HL-60 (cell line): ENCODE data around the gene NKRF.

Experiments used
- DNase-seq, 2 experiments: peaks; one replicate each; pipeline ENCODE4 v3.0.0-alpha.2; 2010 to 2020; ENCODE audit warnings: low read depth in 1 of 2, low spot score in 1 of 2
- H3K27ac ChIP-seq: fragments of 250-450 bp; sonication (Bioruptor Pico); replicated peaks from 2 replicates; pipeline ENCODE4 v1.5.1; 2020; ENCODE audit warnings: mild to moderate bottlenecking, moderate library complexity
- H3K27me3 ChIP-seq: fragments of 250-450 bp; sonication (Bioruptor Pico); 2 replicates; pipeline ENCODE4 v1.5.1; 2021; ENCODE audit warnings: mild to moderate bottlenecking, moderate library complexity; ENCODE audit not compliant: insufficient read depth, poor library complexity, severe bottlenecking
- H3K4me3 ChIP-seq: replicated peaks from 2 replicates; pipeline ENCODE4 v1.5.1; 2011; ENCODE audit warnings: mild to moderate bottlenecking, control low read depth, low read length; ENCODE audit not compliant: insufficient read depth
- GABPA ChIP-seq: IDR thresholded peaks from 2 replicates; pipeline ENCODE4 v1.6.1; 2012; ENCODE audit warnings: low read depth
- POLR2AphosphoS5 ChIP-seq: IDR thresholded peaks from 2 replicates; pipeline ENCODE4 v1.6.1; 2012; ENCODE audit warnings: low read depth
- SPI1 ChIP-seq: IDR thresholded peaks from 2 replicates; pipeline ENCODE4 v1.6.1; 2012; ENCODE audit warnings: low read depth, mild to moderate bottlenecking, borderline replicate concordance
- TF ChIP-seq, protein P1 (sequence below): IDR thresholded peaks from one replicate; pipeline ENCODE4 v1.5.1; 2011; ENCODE audit warnings: low read length, control low read depth, inconsistent platforms; ENCODE audit not compliant: insufficient read depth
- TF ChIP-seq, protein P2 (sequence below): IDR thresholded peaks from 2 replicates; pipeline ENCODE4 v1.6.1; 2012; ENCODE audit warnings: low read depth; ENCODE audit not compliant: insufficient replicate concordance

NKRF gene

DNA sequence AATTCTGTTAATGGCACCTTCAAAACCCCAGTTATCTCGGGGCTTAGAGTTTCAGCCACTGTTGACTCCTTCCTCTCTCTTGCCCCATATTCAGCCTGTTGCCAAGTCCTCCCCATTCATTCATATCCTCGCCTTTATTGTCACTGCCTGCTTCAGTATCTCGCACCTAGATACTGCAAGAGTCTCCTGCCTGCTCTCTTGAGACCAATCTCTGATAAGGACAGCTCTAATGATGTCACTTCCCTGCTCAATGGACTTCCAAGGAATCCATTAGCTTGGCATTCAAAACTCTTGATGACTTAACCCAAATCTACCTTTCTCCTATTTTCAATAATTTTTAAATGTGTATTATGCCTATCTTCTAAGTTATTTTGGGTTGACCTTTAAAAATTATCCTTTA, 33.0 kb downstream of the NKRF start:
- Histone ChIP-seq H3K27ac (no peak overlapping the region), H3K27me3 (no peaks in the 10 kb centered on the region), H3K4me3 (no peak overlapping the region)
- TF ChIP-seq, protein P1, sequence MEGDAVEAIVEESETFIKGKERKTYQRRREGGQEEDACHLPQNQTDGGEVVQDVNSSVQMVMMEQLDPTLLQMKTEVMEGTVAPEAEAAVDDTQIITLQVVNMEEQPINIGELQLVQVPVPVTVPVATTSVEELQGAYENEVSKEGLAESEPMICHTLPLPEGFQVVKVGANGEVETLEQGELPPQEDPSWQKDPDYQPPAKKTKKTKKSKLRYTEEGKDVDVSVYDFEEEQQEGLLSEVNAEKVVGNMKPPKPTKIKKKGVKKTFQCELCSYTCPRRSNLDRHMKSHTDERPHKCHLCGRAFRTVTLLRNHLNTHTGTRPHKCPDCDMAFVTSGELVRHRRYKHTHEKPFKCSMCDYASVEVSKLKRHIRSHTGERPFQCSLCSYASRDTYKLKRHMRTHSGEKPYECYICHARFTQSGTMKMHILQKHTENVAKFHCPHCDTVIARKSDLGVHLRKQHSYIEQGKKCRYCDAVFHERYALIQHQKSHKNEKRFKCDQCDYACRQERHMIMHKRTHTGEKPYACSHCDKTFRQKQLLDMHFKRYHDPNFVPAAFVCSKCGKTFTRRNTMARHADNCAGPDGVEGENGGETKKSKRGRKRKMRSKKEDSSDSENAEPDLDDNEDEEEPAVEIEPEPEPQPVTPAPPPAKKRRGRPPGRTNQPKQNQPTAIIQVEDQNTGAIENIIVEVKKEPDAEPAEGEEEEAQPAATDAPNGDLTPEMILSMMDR = no peak
- TF ChIP-seq, protein P2, sequence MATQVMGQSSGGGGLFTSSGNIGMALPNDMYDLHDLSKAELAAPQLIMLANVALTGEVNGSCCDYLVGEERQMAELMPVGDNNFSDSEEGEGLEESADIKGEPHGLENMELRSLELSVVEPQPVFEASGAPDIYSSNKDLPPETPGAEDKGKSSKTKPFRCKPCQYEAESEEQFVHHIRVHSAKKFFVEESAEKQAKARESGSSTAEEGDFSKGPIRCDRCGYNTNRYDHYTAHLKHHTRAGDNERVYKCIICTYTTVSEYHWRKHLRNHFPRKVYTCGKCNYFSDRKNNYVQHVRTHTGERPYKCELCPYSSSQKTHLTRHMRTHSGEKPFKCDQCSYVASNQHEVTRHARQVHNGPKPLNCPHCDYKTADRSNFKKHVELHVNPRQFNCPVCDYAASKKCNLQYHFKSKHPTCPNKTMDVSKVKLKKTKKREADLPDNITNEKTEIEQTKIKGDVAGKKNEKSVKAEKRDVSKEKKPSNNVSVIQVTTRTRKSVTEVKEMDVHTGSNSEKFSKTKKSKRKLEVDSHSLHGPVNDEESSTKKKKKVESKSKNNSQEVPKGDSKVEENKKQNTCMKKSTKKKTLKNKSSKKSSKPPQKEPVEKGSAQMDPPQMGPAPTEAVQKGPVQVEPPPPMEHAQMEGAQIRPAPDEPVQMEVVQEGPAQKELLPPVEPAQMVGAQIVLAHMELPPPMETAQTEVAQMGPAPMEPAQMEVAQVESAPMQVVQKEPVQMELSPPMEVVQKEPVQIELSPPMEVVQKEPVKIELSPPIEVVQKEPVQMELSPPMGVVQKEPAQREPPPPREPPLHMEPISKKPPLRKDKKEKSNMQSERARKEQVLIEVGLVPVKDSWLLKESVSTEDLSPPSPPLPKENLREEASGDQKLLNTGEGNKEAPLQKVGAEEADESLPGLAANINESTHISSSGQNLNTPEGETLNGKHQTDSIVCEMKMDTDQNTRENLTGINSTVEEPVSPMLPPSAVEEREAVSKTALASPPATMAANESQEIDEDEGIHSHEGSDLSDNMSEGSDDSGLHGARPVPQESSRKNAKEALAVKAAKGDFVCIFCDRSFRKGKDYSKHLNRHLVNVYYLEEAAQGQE = no peak
- TF ChIP-seq GABPA = no peak
- TF ChIP-seq POLR2AphosphoS5 = no peak
- no peak for TF ChIP-seq SPI1
- DNase-seq = no peak

DNA sequence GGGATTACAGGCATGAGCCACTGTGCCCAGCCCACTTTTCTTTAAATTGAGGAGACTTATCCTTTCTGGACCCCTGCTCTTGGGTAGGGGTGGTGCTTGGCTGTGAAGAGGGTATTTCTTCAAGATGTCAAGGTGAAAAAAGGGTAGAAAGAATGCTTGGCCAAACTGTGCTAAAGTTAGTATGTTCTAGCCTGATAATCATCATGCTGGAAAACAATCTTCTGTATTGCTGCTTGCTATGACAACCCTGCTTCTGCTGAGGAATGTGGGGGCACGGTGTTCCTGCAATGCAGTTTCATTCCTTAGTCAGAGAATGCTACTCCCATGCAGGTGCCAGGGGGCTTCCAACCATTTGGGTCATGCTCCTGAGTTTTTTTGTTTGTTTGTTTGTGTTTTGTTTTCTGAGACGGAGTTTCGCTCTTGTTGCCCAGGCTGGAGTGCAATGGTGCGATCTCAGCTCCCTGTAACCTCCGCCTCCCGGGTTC, 35.8 kb downstream of the NKRF start:
- H3K4me3 ChIP-seq = no peak overlapping the region
- TF ChIP-seq POLR2AphosphoS5 (no peak), GABPA (no peak), SPI1 (no peak)
- TF ChIP-seq, protein P1 = no peak
- TF ChIP-seq, protein P2 = no peak
- no peaks in the 10 kb centered on the region for H3K27me3 ChIP-seq
- no peak overlapping the region for H3K27ac ChIP-seq
- DNase-seq = no peak

DNA sequence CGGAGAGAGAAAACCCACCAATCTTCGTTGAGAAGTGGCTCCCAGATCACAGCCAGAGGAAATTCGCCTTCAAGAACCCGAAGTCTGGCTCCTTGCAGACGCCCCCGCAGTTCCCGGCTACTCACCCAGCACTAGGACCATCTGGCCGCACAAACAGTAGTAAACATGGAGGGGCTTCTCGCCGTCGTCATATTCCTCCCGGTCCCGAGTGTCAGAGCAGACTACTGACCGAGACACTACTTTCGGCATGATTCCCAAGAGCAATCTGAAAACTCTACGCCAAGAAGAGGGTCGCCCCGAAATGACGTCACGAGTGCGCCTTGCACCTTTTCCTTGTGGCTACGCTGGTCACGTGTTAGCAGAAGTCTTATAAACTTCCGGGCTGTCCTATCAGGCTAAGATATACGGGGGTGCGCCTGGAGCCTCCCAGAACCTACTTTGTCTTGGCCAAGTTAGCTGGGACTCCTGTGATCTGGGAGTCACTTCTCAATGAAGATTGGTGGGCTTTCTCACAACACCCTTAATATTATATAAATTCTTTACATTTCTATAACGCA, 41.0 kb downstream of the NKRF start, which contains the start of gene STEEP1:
STEEP1 (minus strand) TSS at position 303 of the 557 bp plus-strand sequence; CDS start at position 249, 54 bp downstream.
- peak within 1 kb of the TSS; percentile 66 for H3K27ac ChIP-seq
- H3K4me3 ChIP-seq = peak within 1 kb of the TSS; percentile 73
- DNase-seq = peak; percentile 82 to 97

DNA sequence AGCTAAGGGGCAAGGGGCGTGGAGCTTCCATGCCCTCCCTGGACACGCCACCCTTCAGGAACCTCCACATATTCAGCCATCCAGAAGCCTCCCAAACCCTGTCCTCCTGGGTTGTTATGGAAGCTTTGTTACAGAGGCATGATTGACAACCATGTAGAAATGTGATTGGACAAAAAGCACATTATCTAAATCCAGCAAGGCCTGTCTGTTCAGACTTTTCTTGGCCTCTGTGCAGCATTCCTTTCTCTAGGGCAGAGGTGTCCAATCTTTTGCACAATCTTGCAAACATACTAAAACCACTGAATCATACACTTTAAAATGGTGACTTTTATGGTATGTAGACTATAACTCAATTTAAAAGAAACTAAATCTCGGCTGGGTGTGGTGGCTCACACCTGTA, 53.7 kb downstream of the NKRF start:
- no peaks in the 10 kb centered on the region for H3K27me3 ChIP-seq
- TF ChIP-seq GABPA (no peak), SPI1 (no peak), POLR2AphosphoS5 (no peak)
- TF ChIP-seq, protein P2 = no peak
- TF ChIP-seq, protein P1 = no peak
- H3K4me3 ChIP-seq = no peak overlapping the region
- DNase-seq = no peak
- no peak overlapping the region for H3K27ac ChIP-seq

More for the DNA sequence above, 41.0 kb downstream of the NKRF start, which contains the start of gene STEEP1:
- no peaks in the 10 kb centered on the region for H3K27me3 ChIP-seq
- TF ChIP-seq SPI1 (no peak), POLR2AphosphoS5 (peak; percentile 54; the same call in 1 of the 2 replicates)
